ENCODE data around the gene RAD18.

DNA sequence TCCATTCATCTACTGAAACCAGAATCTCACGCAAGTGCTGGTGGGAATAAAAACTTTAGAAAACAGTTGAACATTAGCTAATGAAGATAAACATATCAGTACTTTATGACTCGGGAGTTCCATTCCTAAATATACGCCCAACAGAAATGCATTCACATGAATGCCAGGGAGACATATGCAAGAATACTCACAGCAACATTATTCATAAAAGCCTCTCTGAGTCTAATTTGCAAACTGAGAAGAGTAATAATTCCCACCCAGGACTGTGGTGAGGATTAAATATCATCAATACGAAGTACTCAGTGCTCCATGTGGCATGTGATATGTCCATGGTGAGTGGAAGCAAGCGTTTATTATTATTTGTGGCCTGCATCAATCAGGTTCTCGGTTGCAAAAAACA is 128.3 kb downstream of the RAD18 start:
- no peak for TF ChIP-seq POLR2A (IDR thresholded peaks at IDR 0.05)
- TF ChIP-seq, protein P1, sequence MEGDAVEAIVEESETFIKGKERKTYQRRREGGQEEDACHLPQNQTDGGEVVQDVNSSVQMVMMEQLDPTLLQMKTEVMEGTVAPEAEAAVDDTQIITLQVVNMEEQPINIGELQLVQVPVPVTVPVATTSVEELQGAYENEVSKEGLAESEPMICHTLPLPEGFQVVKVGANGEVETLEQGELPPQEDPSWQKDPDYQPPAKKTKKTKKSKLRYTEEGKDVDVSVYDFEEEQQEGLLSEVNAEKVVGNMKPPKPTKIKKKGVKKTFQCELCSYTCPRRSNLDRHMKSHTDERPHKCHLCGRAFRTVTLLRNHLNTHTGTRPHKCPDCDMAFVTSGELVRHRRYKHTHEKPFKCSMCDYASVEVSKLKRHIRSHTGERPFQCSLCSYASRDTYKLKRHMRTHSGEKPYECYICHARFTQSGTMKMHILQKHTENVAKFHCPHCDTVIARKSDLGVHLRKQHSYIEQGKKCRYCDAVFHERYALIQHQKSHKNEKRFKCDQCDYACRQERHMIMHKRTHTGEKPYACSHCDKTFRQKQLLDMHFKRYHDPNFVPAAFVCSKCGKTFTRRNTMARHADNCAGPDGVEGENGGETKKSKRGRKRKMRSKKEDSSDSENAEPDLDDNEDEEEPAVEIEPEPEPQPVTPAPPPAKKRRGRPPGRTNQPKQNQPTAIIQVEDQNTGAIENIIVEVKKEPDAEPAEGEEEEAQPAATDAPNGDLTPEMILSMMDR (IDR thresholded peaks at IDR 0.05): no peak
- no peak for TF ChIP-seq POLR2AphosphoS5 (IDR thresholded peaks at IDR 0.05)
- TF ChIP-seq EP300 (IDR thresholded peaks at IDR 0.05): no peak

All from sigmoid colon (tissue), 4 donors.